ENCODE results near the gene ATP2B3. TPM values are rescaled to one million over a fixed set of nuclear protein-coding genes. Genes with fewer than 3 reads are reported as not detected.

ATP2B3 gene
- total RNA-seq, 1 experiment from 2014 or later: 0.21 TPM

DNA sequence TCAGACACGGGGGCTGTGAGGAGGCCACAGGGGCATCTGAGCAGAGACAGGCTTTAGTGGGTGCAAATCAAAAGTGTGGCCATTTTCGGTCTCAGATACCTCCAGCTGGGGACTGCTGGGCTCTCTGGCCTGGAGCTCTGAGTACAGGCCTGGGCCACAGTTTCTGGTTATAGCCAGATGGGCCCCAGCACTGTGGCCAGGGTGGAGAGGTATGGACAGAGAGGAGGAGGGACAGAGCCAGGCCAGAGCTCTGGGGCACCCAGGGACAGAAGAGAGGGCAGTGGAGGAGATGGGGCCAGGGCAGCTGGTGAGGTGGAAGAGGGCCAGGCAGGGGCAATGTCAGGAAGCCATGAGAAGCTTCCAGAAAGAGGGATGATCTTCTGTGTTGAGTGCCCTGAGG, 61.4 kb downstream of the ATP2B3 start:
- H3K9me3 ChIP-seq (ENCODE audit: control insufficient read depth, insufficient read depth, low read depth, low read length): no peaks in the 10 kb centered on the region
- POLR2A ChIA-PET: no interaction called here
- CTCF ChIA-PET: interaction anchor here (1.1 kb wide), 1 partner anchor 11 kb away, joined by 3 read pairs; no protein-coding TSS in a partner anchor

DNA sequence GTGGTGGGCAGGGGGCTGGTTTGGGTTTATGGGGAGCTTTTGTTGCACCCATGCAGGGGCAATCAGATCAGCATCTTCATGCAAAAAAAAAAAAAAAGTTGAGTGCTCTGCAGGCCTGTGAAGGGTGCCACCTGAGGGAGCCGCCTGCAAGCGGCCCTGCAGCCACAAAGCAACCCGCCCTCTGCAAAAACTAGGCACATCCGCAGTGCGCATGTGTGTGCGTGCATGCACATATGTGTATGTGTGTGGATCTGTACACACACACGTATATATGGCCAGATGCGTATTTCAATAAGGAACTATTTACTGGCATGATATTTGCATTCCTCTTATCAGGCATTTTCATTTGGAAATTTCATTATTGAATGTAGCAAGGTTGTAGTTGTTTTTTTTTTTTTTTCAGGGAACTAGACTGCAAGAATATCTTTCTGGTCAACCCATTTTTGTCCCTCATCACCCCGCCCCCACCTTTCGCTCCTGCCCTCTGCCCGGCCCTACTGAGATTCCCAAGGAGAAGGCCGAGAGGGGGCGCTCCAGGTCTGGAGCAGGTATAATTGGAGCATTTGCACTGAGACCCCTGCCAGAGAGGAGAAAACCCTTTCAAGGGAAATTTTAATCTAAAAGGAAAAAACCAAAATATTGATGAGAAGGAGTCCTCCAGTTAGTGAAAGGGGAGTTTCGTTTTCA, 63.4 kb downstream of the ATP2B3 start:
- in situ Hi-C loops (cut with HindIII; ENCODE audit: low pct_unique_long_range_greater_than_20kb, low sequenced_read_pairs) (no loop called here), intact Hi-C loops (cut with micrococcal nuclease; ENCODE audit: unreplicated experiment) (no loop called here)
- Histone ChIP-seq H3K4me1 (ENCODE audit: control insufficient read depth, insufficient read depth, low read length) (no peaks in the 10 kb centered on the region; the same call in 1 of the 2 replicates), H3K9me3 (ENCODE audit: control insufficient read depth, insufficient read depth, low read depth, low read length) (no peaks in the 10 kb centered on the region), H3K4me3 (ENCODE audit: low read depth in 2 of 2, low read length in 2 of 2) (peak overlapping the region in 1 of 2 experiments; percentile 6; a peak in 1 of 4 replicates), H3K27me3 (ENCODE audit: control insufficient read depth, insufficient read depth, low read length) (no peaks in the 10 kb centered on the region), H3K27ac (ENCODE audit: low read length) (no peak overlapping the region), H3K36me3 (ENCODE audit: control insufficient read depth, insufficient read depth, low read length) (no peaks in the 10 kb centered on the region)
- ATAC-seq (no peak), DNase-seq (ENCODE audit: low read depth, low spot score) (no peak)
- ChIA-PET CTCF (interaction anchor here (1.0 kb wide), 2 partner anchors 13 to 69 kb away, joined by 3 to 4 read pairs; no protein-coding TSS in a partner anchor), POLR2A (interaction anchor here (0.6 kb wide), 1 partner anchor 126 kb away, joined by 4 read pairs; no protein-coding TSS in a partner anchor)
- no TSS peak for BruUV-seq (replicated peaks)
- no peak for TF ChIP-seq POLR2AphosphoS5 (IDR thresholded peaks at IDR 0.05; ENCODE audit: low read depth, low read length)
- TF ChIP-seq, protein P1, sequence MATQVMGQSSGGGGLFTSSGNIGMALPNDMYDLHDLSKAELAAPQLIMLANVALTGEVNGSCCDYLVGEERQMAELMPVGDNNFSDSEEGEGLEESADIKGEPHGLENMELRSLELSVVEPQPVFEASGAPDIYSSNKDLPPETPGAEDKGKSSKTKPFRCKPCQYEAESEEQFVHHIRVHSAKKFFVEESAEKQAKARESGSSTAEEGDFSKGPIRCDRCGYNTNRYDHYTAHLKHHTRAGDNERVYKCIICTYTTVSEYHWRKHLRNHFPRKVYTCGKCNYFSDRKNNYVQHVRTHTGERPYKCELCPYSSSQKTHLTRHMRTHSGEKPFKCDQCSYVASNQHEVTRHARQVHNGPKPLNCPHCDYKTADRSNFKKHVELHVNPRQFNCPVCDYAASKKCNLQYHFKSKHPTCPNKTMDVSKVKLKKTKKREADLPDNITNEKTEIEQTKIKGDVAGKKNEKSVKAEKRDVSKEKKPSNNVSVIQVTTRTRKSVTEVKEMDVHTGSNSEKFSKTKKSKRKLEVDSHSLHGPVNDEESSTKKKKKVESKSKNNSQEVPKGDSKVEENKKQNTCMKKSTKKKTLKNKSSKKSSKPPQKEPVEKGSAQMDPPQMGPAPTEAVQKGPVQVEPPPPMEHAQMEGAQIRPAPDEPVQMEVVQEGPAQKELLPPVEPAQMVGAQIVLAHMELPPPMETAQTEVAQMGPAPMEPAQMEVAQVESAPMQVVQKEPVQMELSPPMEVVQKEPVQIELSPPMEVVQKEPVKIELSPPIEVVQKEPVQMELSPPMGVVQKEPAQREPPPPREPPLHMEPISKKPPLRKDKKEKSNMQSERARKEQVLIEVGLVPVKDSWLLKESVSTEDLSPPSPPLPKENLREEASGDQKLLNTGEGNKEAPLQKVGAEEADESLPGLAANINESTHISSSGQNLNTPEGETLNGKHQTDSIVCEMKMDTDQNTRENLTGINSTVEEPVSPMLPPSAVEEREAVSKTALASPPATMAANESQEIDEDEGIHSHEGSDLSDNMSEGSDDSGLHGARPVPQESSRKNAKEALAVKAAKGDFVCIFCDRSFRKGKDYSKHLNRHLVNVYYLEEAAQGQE (IDR thresholded peaks at IDR 0.05; ENCODE audit: insufficient read depth in 1 of 2, low read depth in 2 of 2, low read length in 1 of 2): no peak
- TF ChIP-seq SIN3A (IDR thresholded peaks at IDR 0.05; ENCODE audit: borderline replicate concordance, insufficient read depth, low read depth, low read length): no peak
- no peak for TF ChIP-seq TCF7L2 (IDR thresholded peaks at IDR 0.05; ENCODE audit: low read depth, low read length)
- no peak for TF ChIP-seq CTCF (IDR thresholded peaks at IDR 0.05)

More for the DNA sequence above, 61.4 kb downstream of the ATP2B3 start:
- intact Hi-C loops (cut with micrococcal nuclease; ENCODE audit: unreplicated experiment) (no loop called here), in situ Hi-C loops (cut with HindIII; ENCODE audit: low pct_unique_long_range_greater_than_20kb, low sequenced_read_pairs) (no loop called here)
- ATAC-seq: 0 out of 2 replicates have a peak, but pooled peaks have one; percentile 19
- DNase-seq (ENCODE audit: low read depth, low spot score): no peak
- H3K27ac ChIP-seq (ENCODE audit: low read length): no peak overlapping the region
- no peaks in the 10 kb centered on the region for H3K36me3 ChIP-seq (ENCODE audit: control insufficient read depth, insufficient read depth, low read length)
- H3K4me3 ChIP-seq (ENCODE audit: low read depth in 2 of 2, low read length in 2 of 2): no peak overlapping the region
- H3K4me1 ChIP-seq (ENCODE audit: control insufficient read depth, insufficient read depth, low read length): no peaks in the 10 kb centered on the region; the same call in 1 of the 2 replicates
- TF ChIP-seq, protein P1 (IDR thresholded peaks at IDR 0.05; ENCODE audit: insufficient read depth in 1 of 2, low read depth in 2 of 2, low read length in 1 of 2): no peak
- TF ChIP-seq SIN3A (IDR thresholded peaks at IDR 0.05; ENCODE audit: borderline replicate concordance, insufficient read depth, low read depth, low read length): no peak
- TF ChIP-seq POLR2AphosphoS5 (IDR thresholded peaks at IDR 0.05; ENCODE audit: low read depth, low read length): no peak
- no peak for TF ChIP-seq CTCF (IDR thresholded peaks at IDR 0.05)
- no peak for TF ChIP-seq TCF7L2 (IDR thresholded peaks at IDR 0.05; ENCODE audit: low read depth, low read length)
- BruUV-seq (replicated peaks): no TSS peak
- H3K27me3 ChIP-seq (ENCODE audit: control insufficient read depth, insufficient read depth, low read length): no peaks in the 10 kb centered on the region

Measured in Panc1 (cell line).